Activated CD8-positive, alpha-beta memory T cell treated with anti-CD3 and anti-CD28 coated beads for 4 hours (primary cell): ENCODE measurements around the gene TRIML1.
"Not testable (repeated sequence)": the region's sequence is repeated elsewhere in the genome, so short reads cannot be mapped to it uniquely, and the experiment has no call there.

ENCODE experiments used
- DNase-seq, 2 donors: peaks; one replicate each; pipeline ENCODE4 v3.0.0-alpha.2; 2020; ENCODE audit warnings: low read depth in 2 of 2

TRIML1 gene

GRCh38 chr4:188154668-188155405 is 15.6 kb downstream of the TRIML1 start:
- DNase-seq: no peak

GRCh38 chr4:188158336-188158735 is 19.1 kb downstream of the TRIML1 start:
- no peak for DNase-seq

GRCh38 chr4:188159513-188160226 is 20.4 kb downstream of the TRIML1 start:
- DNase-seq: not testable (repeated sequence)

- DNase-seq: no peak
Observed at GRCh38 chr4:188160406-188160805, 21.2 kb downstream of the TRIML1 start.

GRCh38 chr4:188161167-188161566 is 21.9 kb downstream of the TRIML1 start:
- DNase-seq: no peak

GRCh38 chr4:188162698-188163097 is 23.5 kb downstream of the TRIML1 start:
- no peak for DNase-seq

GRCh38 chr4:188168726-188169373 is 29.6 kb downstream of the TRIML1 start:
- no peak for DNase-seq

- DNase-seq: no peak
Observed at GRCh38 chr4:188171551-188171950, 32.3 kb downstream of the TRIML1 start.

GRCh38 chr4:188175288-188175687 is 36.0 kb downstream of the TRIML1 start:
- no peak for DNase-seq

- no peak for DNase-seq
Observed at GRCh38 chr4:188177997-188178675, 38.9 kb downstream of the TRIML1 start.

- DNase-seq: no peak
Observed at GRCh38 chr4:188178806-188179205, 39.6 kb downstream of the TRIML1 start.

GRCh38 chr4:188187106-188187505 is 47.9 kb downstream of the TRIML1 start:
- no peak for DNase-seq

- no peak for DNase-seq
Observed at GRCh38 chr4:188190461-188190860, 51.2 kb downstream of the TRIML1 start.

GRCh38 chr4:188194421-188194820 is 55.2 kb downstream of the TRIML1 start:
- DNase-seq: no peak

- no peak for DNase-seq
Observed at GRCh38 chr4:188195389-188195985, 56.2 kb downstream of the TRIML1 start.

GRCh38 chr4:188196134-188196735 is 57.0 kb downstream of the TRIML1 start:
- no peak for DNase-seq
